C4-2B (cell line): ENCODE results near the gene PLA2G4E.

Source experiments
- H3K27ac ChIP-seq: fragments of 450-650 bp; 2 replicates; pipeline ENCODE4 v1.5.1; 2017
- ZFX ChIP-seq: fragments of 450-650 bp; IDR thresholded peaks from 2 replicates; pipeline ENCODE4 v1.6.1; 2017
- TF ChIP-seq, protein P1 (sequence below): fragments of 450-650 bp; conservative IDR thresholded peaks from 2 replicates; pipeline ENCODE4 v1.5.1; 2017; ENCODE audit warnings: mild to moderate bottlenecking

The PLA2G4E gene

DNA sequence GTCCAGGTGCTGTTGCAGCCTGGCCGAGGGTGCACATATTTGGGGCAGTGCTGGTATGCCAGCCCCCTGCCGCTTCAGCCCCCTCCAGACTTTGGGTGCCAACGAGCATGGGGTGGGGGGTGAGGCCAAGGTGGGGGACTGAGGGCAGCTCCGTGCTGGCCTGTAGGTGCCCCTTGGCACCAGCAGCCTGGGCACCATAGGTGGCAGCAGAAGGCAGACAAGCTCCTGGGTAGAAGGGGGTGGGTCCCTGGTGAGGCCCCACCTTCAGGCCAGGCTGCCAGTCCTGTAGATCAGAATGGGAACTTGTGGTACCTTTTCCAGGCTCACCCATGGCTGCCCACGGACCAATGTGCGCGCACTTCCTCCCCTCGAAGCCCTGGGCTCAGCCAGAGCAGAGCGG, 16.1 kb upstream of the PLA2G4E start:
- no peak overlapping the region for H3K27ac ChIP-seq
- no peak for TF ChIP-seq ZFX
- TF ChIP-seq, protein P1, sequence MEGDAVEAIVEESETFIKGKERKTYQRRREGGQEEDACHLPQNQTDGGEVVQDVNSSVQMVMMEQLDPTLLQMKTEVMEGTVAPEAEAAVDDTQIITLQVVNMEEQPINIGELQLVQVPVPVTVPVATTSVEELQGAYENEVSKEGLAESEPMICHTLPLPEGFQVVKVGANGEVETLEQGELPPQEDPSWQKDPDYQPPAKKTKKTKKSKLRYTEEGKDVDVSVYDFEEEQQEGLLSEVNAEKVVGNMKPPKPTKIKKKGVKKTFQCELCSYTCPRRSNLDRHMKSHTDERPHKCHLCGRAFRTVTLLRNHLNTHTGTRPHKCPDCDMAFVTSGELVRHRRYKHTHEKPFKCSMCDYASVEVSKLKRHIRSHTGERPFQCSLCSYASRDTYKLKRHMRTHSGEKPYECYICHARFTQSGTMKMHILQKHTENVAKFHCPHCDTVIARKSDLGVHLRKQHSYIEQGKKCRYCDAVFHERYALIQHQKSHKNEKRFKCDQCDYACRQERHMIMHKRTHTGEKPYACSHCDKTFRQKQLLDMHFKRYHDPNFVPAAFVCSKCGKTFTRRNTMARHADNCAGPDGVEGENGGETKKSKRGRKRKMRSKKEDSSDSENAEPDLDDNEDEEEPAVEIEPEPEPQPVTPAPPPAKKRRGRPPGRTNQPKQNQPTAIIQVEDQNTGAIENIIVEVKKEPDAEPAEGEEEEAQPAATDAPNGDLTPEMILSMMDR = no peak

DNA sequence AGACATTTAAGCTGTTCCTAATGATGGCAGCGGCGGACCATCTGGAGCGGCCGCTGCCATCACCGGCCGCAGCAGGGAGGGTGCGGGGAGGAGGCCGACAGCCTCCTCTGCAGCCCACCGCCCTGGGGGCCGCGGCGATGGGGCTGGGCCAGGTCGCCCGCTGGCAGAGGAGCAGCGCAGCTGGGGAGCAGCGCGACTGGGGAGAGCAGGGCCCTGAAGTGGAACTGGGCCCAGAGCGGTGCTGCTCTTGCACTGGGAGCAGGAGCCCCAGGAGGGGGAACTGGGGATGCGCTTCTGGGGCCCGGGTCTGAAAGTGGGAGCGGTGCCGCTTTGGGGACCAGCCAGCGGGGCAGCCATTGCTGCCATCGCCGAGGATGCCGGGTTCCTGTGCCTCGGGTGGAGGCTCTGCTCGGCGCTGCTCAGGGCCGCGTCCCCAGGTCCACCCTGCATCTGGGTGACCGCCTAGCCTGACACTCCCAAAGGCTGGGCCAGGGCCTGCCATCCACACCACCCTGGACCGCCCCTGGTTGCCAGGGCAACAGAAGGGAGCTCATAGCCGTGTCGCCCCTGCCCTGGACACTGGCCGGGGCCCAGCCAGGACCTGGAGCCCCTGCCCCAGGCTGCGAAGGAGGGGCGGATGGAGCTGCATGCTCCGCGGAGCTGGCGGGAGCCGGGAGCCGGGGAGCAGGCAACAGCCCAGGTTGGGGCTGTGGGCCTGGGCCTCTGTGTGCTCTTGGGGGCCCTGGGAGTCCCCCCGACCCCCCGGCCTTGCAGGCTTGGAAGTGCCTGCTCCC, 15.5 kb upstream of the PLA2G4E start:
- TF ChIP-seq ZFX = no peak
- TF ChIP-seq, protein P1 = no peak
- no peak overlapping the region for H3K27ac ChIP-seq

DNA sequence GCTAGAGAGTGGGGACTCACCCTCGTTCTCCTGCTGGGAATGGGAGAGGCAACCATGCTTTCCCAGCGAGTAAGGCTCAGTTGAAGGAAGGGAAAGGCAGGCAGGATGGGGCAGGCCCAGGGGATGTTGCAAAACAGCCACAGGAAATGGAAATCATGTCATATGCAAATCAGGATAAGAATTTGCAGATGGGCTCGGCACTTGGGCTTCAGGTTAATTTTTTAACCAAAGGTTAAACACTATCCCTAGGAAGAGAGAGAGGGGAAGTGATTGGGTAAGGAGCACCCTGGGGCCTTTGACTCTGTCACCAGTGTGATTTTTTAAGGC, 14.6 kb upstream of the PLA2G4E start:
- TF ChIP-seq, protein P1 = no peak
- TF ChIP-seq ZFX = no peak
- H3K27ac ChIP-seq = no peak overlapping the region

DNA sequence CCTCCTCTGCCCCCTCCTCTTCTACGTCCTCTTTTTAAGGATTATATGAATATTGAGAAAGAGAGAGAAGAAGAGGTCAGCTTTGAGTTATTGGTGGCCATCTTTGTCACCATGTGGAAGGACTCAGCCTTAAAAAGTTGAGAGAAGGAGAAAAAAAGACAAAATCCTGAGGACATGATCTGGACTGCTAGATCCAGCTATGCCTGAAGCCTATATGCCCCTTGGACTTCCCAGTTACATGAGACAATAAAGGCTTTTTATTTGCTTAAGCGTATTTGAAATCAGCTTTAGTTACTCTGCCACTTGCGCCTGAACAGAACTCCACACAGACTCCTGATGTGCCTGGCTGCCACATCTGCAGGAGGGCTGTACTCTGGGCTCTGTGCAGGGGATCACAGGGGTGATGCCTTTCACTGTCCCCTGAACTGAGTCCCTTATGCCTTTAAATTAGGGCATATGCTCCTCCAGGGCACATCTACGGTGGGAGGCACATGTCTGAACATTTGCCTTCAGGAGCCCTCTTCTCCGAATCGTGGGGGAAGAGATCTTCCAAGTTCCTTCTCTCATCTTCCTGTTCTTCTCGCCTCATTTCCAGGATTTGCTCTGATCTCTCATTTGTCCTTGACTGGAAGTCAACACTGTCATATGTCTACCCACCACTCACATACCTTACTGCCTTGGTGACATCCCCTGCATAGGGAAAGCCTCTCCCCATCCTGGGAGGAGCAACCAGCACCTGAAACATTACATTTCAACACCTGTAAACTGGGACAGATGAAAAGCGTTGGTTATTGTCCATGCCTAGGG, 14.0 kb upstream of the PLA2G4E start:
- no peak overlapping the region for H3K27ac ChIP-seq
- TF ChIP-seq, protein P1 = no peak
- no peak for TF ChIP-seq ZFX

DNA sequence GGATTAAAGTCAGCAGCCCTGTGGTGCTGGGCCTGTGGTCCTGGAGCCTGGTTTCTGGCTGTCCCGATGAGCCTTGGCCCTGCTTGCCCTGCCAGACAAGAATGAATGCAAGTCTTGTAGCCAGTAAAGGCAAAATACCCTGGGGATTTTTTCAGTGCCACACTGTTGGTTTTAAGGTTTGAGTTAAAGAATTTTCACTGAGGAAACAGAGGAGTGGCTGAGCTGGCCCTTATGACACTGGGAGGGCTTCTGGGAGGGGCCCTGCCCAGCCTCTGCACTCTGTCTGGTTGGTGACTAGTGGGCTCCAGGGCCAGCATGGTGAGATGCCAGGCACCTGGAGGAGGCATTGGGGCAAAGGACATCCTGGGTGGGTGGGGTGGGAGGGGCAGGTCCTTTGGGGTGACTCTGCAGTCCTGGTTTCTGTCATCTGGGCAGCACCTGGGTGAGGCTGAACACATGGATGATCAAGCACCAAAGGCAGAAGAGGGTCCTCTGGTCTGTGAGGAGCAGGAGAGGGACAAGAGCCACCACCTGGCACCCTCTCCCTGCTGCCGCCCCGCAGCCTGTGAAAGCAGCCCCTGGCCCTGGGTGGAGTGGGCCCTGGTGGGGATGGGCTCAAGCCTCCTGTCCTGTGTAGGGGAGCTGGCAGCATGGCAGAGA, 12.5 kb upstream of the PLA2G4E start:
- H3K27ac ChIP-seq = no peak overlapping the region
- no peak for TF ChIP-seq ZFX
- TF ChIP-seq, protein P1 = no peak

DNA sequence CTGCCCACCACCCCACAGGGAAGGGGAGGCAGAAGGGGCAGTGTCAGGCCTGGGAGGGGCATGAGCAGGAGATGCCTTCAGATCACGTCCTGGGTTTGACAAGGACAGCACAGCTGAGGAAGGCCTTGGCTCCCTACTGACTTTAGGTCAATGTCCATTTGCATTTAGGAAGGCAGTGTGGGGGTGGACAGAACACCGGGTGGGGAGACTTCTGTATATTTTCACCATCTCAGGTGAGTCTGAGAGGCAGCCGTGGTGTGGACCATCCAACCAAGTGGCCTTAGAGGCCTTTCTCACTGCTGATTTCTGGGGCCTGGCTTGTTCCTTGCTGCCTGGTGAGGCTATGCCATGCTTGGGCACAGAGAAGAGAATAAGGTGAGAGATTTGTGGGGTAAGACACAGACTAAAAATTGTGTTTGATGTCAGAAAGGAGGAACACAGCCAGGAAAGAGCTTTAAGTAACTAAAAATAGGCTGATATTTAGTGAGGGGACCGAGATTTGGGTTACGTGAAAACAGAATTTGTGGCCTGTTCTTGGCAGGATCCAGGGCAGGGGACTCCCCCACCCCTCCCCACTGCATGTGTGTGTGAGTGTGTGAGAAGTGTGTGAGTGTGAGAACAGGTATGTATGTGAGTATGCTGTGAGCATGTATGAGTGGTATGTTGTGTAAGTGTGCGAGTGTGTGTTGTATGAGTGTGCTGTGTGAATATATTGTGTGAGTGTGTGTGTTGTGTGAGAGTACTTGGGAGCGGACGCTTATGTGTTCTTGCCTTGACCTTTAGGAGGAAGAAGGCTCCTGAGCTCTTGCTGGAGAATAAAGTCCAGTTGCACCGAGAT, 11.8 kb upstream of the PLA2G4E start:
- H3K27ac ChIP-seq = no peak overlapping the region
- TF ChIP-seq, protein P1 = no peak
- no peak for TF ChIP-seq ZFX
